Iris pigment epithelial cell (primary cell): ENCODE results near the gene LATS1.

Experiments used
- DNase-seq: peaks from one replicate; pipeline ENCODE4 v3.0.0-alpha.2; 2011; ENCODE audit warnings: low read depth

The LATS1 gene

DNA sequence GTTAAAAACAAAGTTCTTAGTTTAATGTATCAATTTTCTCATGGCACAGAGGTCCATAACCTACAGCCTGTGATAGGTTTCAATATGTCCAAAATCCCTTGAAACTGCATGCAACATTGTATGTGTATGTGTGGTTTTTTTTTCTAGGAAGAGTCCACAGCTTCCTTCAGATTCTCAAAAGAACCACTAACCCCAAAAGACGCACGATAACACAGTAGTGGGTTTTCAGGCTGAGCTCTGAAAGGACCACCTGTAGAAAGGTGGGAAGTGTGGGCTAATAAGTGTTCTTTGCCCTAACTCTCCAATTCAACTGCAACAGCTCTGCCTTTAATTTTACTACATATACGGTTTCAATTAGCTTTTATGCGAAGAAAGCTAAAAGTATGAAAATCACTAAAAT is 57.9 kb downstream of the LATS1 start:
- DNase-seq, result no peak

GRCh38 chr6:149657441-149657840 is 60.5 kb downstream of the LATS1 start:
- no peak for DNase-seq

- DNase-seq, result no peak
These were observed 66.8 kb downstream of the LATS1 start for GRCh38 chr6:149651056-149651455.

DNA sequence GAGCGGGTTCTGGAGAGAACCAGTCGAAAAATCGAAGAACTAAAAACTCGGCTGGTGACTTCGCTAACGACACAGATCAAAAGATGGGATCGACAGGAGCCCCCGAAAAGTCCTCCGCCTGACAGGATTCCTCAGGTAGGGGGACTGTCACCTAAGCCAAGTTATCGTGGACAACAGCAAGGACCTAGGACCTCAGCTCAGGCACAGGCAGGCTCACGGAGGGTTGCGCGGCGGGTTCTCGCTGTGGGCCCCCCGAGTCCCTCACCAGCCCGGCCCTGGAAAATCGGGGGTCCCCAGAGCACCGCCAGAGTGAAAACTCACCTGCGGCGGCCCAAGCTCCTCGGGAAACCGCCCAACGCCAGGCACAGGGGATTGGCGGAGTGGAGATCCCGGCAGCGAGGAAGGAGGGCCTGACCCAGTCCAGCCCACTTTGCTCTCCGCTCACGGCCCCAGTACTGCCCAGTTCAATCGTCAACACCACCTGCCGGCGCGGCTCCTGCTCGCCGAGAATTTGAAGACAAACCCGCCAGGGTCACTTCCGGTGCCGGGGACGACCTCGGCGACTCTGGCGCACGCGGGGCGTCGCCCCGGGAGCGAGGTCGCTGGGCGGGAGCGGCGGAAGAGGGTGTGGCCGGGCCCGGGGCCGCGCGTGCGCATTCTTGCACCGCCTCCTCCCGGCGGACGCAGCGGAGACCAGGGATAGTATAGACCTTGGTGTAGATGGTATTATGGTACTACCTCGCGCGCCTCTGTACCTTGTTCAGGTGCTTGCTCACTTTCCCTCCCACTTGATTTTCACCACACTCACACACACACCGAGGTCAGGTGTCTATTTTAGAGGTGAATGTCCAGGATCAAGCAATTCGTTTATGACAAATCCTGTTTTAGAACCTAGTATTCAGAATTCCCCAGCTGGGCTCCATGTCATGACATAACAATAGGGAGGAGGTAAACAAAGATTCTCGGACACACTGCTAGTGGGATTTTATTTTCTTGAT is 69.5 kb downstream of the LATS1 start, which contains the start of gene KATNA1:
TSS of gene KATNA1 (minus strand) at position 567 of the 998 bp plus-strand sequence. CDS start 10,167 bp downstream, outside the sequence.
- DNase-seq, result peak; percentile 67

DNA sequence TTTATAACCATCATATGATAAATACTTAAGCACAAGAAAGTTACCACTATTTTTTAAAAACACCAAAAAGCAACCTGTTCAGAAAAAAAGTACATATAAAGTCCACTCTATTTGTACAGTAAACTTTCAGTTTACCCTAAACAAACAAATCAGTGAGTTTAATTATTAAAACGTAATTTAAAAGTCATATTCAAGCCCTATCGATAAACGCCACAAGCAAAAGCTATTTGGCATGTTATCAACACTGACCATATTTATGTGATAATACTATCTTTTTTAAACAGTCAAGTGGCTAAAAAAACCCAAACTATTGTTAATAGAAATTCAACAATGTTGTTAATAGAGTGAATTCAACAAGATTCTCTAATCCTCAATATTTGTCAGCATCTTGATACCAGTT is 71.3 kb downstream of the LATS1 start:
- no peak for DNase-seq

- peak; percentile 59 for DNase-seq
These were observed 74.9 kb downstream of the LATS1 start for GRCh38 chr6:149642829-149643580.

DNA sequence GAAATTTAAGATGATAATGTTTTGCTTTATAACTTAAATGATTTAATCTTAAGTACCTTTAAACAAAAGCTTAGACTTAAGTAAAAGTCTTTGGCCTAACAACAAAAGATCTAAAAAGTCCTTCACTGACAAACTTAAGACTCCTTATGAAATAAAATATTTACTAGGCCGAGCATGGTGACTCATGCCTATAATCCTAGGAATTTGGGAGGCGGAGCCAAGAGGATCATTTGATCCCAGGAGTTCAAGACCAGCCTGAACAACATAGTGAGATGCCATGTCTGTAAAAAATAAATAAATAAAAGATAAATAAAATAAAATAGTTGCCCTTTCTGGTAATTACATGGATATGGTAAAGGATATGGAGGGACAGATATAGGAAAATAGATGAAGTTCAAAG is 81.8 kb downstream of the LATS1 start:
- peak; percentile 69 for DNase-seq

- no peak for DNase-seq
These were observed 83.6 kb downstream of the LATS1 start for GRCh38 chr6:149634315-149634714.

DNA sequence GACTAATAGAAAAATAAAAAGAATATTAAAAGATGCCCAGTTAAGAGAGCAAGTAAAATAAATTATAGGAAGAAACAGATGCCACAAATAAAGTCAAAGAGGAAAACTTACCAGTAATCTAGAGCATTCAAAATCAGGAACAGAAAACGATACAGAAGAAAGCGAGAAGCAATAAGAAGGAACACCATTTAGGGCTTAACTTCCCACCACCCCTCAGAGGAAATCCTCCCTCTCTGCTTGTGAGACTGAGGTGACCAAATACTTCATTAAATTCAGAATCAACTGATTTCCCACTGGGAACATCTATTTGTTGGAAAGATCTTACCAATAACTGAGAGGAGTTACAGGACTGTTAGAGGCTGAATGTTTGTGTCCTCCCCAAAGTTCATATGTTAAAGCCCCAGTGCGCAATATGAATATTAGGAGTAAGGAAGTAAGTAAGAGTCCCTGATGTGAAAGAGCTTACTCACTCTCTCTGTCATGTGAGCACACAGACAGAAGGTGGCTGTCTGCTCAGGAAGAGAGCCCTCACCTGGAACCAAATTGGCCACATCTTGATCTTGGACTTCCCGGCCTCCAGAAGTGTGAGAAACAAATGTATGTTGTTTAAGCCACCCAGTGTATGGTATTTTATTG is 88.9 kb downstream of the LATS1 start:
- DNase-seq, result no peak

DNA sequence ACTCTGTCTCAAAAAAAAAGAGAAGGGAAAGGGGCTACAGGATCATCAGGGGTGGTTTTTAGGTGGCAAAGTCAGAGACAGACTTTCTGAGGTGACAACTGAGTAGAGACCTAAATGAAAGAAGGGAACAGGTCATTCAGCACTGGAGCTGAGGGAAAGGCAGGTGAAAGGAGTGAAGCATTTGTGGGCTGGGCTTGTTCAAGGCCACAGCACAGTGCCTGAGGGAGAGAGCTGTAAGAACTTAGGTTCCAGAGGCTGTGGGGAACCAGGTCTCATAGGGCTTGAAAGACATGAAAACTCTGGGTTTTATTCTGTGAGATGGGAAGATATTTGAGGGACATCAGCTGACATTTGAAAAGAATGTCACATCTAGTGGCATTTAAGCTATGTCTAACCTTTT is 90.2 kb downstream of the LATS1 start:
- DNase-seq, result no peak

- no peak for DNase-seq
These were observed 102.1 kb downstream of the LATS1 start for GRCh38 chr6:149615805-149616204.

DNA sequence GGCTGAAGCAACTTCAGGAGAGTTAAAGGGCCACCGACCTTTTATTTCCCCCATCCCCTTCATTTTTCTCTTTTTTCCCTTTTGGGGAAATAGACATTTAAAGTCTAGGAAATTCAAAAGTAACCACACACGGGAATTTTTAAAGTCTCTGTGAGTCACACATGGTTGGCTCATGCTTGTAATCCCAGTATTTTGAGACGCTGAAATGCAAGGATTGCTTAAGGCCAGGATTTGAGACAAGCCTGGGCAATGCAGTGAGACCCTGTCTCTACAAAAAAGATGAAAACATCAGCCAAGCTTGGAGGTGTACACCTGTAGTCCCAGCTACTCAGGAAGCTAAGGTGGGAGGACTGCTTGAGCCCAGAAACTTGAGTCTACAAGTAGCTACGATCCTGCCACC is 103.6 kb downstream of the LATS1 start:
- peak; percentile 64 for DNase-seq

- DNase-seq, result no peak
These were observed 109.4 kb downstream of the LATS1 start for GRCh38 chr6:149608381-149608982.
